ENCODE measurements around the gene PACS2.

Gene PACS2

GRCh38 chr14:105427412-105427811, 112.9 kb downstream of the PACS2 start:
- TF ChIP-seq CTCF (IDR thresholded peaks at IDR 0.05; ENCODE audit: extremely low read depth, missing control alignments) = no peak
- no peak for DNase-seq (ENCODE audit: low spot score)

- DNase-seq (ENCODE audit: low spot score) = no peak
- no peak for TF ChIP-seq CTCF (IDR thresholded peaks at IDR 0.05; ENCODE audit: extremely low read depth, missing control alignments)
Measured at GRCh38 chr14:105427936-105428485, 113.5 kb downstream of the PACS2 start.

- DNase-seq (ENCODE audit: low spot score) = no peak
- TF ChIP-seq CTCF (IDR thresholded peaks at IDR 0.05; ENCODE audit: extremely low read depth, missing control alignments) = no peak
Measured at GRCh38 chr14:105430042-105430441, 115.5 kb downstream of the PACS2 start.

- TF ChIP-seq CTCF (IDR thresholded peaks at IDR 0.05; ENCODE audit: extremely low read depth, missing control alignments) = no peak
- DNase-seq (ENCODE audit: low spot score) = no peak
Measured at GRCh38 chr14:105430565-105430964, 116.0 kb downstream of the PACS2 start.

GRCh38 chr14:105431256-105431655, 116.7 kb downstream of the PACS2 start:
- no peak for DNase-seq (ENCODE audit: low spot score)
- no peak for TF ChIP-seq CTCF (IDR thresholded peaks at IDR 0.05; ENCODE audit: extremely low read depth, missing control alignments)

- no peak for TF ChIP-seq CTCF (IDR thresholded peaks at IDR 0.05; ENCODE audit: extremely low read depth, missing control alignments)
- DNase-seq (ENCODE audit: low spot score) = no peak
Measured at GRCh38 chr14:105432657-105433056, 118.1 kb downstream of the PACS2 start.

- no peak for DNase-seq (ENCODE audit: low spot score)
- no peak for TF ChIP-seq CTCF (IDR thresholded peaks at IDR 0.05; ENCODE audit: extremely low read depth, missing control alignments)
Measured at GRCh38 chr14:105433161-105433605, 118.6 kb downstream of the PACS2 start.
